Lower leg skin (tissue), 3 donors: ENCODE data around the gene SH2D2A.

ENCODE experiments used
- POLR2A ChIP-seq, 2 donors: fragments of 450-650 bp; IDR thresholded peaks; one replicate each; pipeline ENCODE4 v1.6.1; 2016 to 2017; ENCODE audit warnings: antibody characterized with exemption in 2 of 2, mild to moderate bottlenecking in 1 of 2, moderate library complexity in 1 of 2
- TF ChIP-seq, protein P1 (sequence below), 3 donors: fragments of 450-650 bp; IDR thresholded peaks; one replicate each; pipeline ENCODE4 v1.5.1; 2016; ENCODE audit warnings: antibody characterized with exemption in 3 of 3, mild to moderate bottlenecking in 3 of 3, moderate library complexity in 2 of 3

DNA sequence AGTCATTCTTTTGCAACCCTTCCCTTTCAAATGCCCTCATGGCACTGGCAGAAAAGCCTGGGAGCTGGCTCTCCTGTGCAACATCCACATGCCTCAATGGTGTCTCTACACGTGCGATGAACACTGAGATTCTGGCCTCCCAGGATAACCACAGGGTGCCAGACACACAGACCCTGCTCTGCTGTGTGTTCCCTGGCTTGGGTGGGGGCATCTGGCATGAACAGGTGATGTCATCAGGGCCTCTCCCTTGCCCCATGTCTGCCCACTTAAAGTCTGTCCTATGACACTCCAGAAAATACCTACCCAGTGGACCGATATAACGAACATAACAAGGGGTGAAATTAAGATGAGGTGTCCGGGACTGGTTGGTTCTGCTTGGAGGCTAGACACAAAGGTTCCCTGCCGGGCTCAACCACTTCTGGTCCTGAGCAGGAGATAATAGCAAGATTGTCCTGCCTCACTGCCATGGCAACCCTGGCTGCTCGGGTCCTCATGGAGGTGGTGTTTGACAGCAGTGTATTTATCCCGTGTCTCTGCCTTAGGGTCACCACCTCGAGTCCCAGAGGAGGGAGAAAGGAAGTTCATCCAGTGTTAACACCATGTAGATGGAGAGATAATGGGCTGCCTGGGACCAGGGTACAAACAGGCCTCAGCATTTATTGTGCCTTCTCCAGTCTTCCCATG is 22.9 kb upstream of the SH2D2A start:
- TF ChIP-seq, protein P1, sequence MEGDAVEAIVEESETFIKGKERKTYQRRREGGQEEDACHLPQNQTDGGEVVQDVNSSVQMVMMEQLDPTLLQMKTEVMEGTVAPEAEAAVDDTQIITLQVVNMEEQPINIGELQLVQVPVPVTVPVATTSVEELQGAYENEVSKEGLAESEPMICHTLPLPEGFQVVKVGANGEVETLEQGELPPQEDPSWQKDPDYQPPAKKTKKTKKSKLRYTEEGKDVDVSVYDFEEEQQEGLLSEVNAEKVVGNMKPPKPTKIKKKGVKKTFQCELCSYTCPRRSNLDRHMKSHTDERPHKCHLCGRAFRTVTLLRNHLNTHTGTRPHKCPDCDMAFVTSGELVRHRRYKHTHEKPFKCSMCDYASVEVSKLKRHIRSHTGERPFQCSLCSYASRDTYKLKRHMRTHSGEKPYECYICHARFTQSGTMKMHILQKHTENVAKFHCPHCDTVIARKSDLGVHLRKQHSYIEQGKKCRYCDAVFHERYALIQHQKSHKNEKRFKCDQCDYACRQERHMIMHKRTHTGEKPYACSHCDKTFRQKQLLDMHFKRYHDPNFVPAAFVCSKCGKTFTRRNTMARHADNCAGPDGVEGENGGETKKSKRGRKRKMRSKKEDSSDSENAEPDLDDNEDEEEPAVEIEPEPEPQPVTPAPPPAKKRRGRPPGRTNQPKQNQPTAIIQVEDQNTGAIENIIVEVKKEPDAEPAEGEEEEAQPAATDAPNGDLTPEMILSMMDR (IDR thresholded peaks at IDR 0.05) = no peak
- TF ChIP-seq POLR2A (IDR thresholded peaks at IDR 0.05) = no peak
